NCI-H128 (cell line): Measurements from ENCODE around the gene SOX1.
A peak's percentile ranks its signal among the peaks of the same experiment; 100 is the strongest.

Experiments
- DNase-seq: peaks from one replicate; lab custom pipeline; 2025; ENCODE audit not compliant: unreplicated experiment; lab: John Stamatoyannopoulos, UW

Gene SOX1

DNA sequence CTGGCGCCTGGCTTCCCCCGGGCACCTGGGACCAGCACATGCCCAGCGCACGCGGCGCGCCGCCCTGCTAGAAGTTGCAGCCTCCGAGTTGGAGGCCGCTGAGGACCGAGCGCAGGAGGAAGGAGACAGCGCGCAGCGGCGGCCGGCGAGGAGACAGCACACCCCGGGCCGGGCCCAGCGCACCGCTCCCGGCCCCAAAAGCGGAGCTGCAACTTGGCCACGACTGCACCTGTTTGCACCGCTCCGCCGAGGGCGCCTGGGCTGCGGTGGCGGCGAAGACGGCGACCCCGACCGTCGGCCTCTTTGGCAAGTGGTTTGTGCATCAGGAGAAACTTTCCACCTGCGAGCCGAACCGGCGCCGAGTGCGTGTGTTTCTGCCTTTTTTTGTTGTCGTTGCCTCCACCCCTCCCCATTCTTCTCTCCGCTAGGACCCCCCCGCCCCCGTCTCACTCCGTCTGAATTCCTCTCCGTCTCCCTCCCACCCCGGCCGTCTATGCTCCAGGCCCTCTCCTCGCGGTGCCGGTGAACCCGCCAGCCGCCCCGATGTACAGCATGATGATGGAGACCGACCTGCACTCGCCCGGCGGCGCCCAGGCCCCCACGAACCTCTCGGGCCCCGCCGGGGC, at the start of gene SOX1:
Gene SOX1 (plus strand): TSS at position 34 of the 626 bp plus-strand sequence. CDS start 510 bp downstream, at position 544.
- no peak for DNase-seq

GRCh38 chr13:112024577-112024976, 42.4 kb upstream of the SOX1 start:
- no peak for DNase-seq

- DNase-seq: no peak
Measured at GRCh38 chr13:112027250-112027649, 39.7 kb upstream of the SOX1 start.

GRCh38 chr13:112028481-112028880, 38.5 kb upstream of the SOX1 start:
- no peak for DNase-seq

GRCh38 chr13:112029143-112029542, 37.8 kb upstream of the SOX1 start:
- no peak for DNase-seq

GRCh38 chr13:112032186-112032993, 34.6 kb upstream of the SOX1 start:
- no peak for DNase-seq

DNA sequence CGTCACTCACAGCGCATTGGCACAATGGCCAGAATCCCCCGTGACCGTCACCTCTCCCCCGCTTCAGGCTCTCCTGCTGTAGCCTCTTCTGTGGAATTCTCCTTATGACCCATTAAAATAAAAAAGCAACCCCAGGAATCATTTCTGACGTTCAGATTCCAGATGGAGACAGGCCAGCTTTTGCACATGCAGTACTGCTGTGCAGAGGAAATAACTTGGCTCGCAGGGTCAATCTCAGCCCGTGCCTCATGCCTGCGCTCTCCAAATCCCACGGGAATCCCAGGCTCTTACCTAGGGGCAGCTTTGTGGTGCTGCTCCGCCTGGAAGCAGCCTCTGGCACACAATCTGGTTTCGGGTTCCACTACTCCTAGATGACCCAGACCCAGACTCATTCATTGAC, 32.7 kb upstream of the SOX1 start:
- no peak for DNase-seq

- no peak for DNase-seq
Measured at GRCh38 chr13:112034846-112035245, 32.1 kb upstream of the SOX1 start.

DNA sequence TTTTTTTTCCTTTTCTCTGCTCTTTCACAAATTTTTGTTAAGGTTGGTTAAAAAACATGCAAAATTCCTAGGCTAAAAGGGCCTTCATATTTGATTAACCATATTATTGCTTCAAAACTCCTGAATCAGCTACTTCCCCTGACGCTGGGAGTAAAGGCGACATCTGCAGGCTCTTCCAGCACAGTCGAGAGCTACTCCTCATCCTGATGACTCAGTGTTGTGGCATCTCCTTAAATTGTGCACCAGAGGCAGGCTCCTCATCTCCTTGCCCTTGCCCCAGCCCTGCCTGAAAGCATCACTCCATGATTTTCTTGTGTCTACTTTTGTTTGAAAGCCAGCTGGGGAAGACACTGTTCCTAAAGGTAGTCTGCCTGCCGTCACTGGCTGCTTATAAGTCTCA, 24.5 kb upstream of the SOX1 start:
- DNase-seq: no peak

- DNase-seq: no peak
Measured at GRCh38 chr13:112052213-112052612, 14.7 kb upstream of the SOX1 start.

DNA sequence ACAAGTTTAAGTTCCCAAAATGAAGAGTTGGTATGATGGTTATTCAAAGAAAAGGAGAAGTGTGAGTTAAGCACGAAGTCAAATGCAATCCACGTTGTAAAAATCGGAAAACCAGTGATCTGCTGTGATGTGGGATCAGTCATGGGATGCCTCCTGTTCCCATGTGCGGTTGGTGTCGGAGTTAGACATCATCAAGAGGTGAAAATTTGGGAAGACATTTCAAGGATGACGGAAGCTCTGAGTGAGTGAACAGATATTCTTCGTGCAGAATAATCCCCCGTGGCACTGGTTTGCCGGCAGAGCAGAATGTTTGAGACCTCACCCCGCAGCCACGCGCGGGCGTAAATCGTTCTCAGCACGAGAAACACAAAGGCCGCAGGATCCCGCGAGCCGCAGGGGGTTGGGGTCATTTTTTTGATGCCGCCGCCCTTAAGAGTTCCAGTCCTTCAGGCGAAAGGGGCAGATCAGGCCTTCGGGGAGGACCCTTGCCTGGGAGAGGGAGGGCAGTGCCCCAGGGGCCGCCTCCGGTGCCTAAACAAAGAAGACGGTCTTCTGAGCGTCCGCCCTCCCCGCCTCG, 13.7 kb upstream of the SOX1 start:
- no peak for DNase-seq

- DNase-seq: no peak
Measured at GRCh38 chr13:112053744-112054615, 13.0 kb upstream of the SOX1 start.

- DNase-seq: no peak
Measured at GRCh38 chr13:112054616-112055015, 12.3 kb upstream of the SOX1 start.

DNA sequence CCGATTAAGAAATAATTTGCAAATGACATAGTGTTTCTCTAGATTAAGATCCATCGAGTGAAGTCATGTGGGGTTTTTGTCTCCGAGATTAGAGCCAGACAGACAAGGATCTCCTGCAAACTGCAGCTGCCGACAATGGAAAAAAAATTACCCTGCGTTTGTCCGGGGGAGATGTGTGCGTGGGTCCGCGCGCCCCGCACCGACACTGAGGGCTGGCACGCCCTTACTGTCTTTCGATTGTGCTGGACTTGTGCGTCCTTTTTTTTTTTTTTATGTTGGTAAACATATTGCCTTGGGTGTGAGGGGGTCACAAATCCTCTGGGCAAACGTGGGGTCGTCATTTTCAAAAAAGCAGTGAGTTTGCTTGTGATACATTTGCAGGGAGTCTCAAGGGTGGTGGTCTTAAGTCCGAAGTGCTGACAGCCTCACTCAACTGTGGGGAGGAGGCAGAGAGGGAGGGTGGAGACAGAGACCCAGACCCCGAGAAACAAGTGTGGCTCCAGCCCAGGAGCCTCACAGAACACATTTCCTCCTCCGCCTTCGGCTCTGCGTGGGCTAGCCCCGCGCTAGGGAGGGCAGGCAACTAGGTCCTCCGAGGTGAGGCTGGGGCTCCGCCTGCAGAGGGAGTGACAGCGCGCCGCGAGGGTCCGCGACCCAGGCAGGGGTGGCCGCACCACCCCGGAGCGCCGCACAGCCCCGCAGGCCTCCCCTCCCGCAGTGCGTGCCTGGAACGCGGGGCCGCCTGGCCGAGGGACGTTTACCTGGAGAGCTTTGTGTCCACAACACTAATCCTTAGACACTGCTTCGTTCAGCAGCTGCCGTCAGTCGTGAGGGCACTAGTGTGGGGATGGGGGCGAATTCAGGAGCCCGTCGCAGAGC, 11.7 kb upstream of the SOX1 start:
- DNase-seq: no peak

DNA sequence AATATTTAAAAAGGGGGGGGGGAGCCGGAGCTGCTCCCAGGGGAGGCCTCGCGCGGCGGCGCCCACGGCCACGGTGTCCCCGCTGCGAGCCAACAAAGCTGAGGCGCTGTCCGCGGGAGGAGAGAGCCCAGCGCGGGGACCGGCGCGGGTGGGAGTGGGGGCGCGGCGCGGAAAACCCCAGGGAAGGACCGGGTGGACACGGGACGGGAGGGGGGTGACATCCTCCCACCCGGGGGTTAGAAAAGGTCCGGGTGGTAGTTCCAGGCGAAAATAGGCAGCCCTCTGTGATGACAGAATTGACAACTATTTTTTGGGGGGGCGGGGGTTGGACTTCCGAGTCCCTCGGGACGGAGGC, 11.1 kb upstream of the SOX1 start:
- no peak for DNase-seq

DNA sequence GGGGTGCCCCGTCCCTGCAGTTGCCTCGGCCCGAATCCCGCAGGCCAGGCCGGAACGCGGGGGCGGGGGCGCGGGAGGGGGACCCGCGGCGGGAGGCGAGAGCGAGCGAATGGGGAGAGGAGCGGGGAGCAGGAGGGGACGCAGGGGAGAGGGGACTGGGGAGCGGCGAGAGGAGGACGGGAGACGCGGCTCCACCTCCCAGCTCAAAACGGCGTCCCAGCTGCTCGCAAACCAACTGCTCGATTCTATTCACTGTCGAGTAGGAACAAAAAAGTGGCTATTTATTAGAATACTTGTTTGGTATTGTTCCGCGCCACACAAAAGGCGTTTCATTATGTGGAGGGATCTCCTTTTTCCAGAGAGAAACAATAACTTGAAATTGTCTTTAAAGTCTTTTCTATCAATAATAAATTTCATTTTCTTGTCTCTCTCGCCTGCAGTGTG, 10.6 kb upstream of the SOX1 start:
- peak; percentile 51 for DNase-seq

DNA sequence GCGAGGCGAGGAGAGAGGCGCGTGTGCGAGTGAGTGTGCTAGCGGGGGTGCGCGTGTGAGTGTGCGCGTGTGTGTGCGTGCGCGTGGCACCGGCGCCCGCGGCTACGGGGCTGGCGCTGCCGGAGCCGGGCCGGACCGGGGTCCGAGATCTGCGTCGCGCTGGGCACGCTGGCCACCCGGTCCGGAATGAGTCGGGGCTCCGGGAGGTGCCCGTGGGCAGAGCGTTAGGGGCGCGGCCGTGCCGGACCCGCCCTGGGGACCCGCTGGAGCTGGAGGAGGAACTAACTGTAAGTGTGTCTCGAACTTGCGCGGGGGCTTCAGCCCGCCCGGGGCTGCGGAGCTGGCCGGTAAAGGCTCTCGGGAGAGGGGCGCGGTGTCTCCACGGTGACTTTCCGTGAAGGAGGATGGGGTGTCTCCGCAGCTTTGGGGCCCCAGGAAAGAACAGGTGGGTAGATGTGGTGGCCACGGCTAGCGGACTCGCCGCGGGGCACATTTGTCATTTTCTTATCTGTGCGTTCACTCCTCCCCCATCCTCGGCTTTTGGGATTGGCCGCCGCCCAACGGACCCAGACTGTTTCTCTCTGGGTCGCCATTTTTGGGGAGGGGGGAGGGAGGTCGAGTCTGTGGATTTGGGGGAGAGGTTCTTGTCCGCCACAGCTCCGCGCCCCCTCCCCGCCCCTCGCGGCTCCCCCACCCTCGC, 10.1 kb upstream of the SOX1 start:
- DNase-seq: peak; percentile 51

DNA sequence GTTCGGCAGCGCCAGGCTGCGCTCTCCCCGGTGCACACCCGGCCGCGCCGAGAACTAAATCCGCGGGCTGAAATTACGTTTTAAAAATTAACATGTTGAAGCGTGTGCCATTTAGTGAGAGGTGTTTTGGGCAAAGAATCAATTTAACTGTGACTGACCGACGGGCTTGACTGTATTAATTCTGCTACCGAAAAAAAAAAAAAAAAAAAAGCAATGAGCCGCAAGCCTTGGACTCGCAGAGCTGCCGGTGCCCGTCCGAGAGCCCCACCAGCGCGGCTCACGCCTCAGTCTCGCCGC, 9.6 kb upstream of the SOX1 start:
- DNase-seq: no peak

DNA sequence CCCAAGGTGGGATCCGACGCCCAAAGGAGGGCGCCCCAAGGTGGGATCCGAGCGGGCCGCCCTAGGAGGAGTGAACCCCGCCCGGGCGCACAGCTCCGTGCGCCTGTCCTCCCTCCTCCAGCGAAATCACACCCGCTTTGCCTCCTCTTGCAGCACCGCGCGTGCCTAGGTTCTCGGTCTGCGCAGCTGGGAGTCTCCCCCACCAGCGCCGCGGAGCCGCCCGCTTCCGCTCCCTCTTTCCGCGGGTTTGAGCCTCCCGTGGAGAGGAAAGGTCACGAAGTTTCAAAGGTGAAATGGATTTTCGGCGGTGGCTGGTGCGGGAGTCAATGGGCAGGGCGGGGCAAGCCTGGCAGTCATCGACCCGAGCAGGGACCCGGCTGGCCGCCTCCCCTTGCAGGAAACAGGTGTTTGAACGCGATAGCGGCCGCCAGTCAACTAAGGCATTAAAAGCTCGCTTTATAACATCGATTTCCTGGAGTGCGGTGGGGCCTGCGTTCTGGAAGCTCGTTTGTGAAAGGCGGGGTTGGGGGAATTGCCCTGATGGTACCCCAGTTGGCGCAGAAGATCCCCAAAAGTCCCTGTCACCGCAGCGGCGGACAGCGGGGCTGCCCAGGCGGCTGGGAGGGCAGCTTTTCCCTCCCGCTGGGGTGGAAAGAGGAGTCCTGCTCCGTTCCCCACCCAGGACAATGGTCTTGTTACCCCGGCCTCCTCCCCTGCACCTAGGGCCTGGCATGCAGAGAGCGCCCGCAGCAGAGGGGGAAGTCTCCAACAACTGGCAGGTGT, 9.0 kb upstream of the SOX1 start:
- DNase-seq: no peak
